GM21360 (cell line): ENCODE measurements around the gene AP4M1.
"Not testable (repeated sequence)": the region's sequence is repeated elsewhere in the genome, so short reads cannot be mapped to it uniquely, and the experiment has no call there.

Experiments used
- ATAC-seq: cut with Tn5 transposase; IDR thresholded peaks from one replicate; pipeline ENCODE4 v1.9.1; 2021; ENCODE audit warnings: mild to moderate bottlenecking, moderate library complexity; ENCODE audit not compliant: unreplicated experiment

Gene AP4M1

DNA sequence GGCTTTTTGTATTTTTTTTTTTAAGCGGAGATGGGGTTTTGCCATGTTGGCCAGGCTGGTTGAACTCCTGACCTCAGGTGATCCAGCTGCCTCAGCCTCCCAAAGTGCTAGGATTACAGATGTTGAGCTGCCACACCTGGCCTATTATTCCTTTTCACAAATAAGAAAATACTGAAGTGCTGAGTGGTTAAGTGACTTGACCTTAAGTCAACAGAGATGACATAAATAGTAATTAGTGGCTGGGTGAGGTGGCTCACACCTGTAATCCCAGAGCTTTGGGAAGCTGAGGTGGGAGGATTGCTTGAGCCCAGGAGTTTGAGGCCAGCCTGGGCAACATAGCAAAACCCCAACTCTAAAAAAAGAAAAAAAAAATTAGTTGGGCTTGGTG lies 28.8 kb downstream of the AP4M1 start:
- not testable (repeated sequence) for ATAC-seq

GRCh38 chr7:100130608-100131453 lies 29.4 kb downstream of the AP4M1 start:
- no peak for ATAC-seq

DNA sequence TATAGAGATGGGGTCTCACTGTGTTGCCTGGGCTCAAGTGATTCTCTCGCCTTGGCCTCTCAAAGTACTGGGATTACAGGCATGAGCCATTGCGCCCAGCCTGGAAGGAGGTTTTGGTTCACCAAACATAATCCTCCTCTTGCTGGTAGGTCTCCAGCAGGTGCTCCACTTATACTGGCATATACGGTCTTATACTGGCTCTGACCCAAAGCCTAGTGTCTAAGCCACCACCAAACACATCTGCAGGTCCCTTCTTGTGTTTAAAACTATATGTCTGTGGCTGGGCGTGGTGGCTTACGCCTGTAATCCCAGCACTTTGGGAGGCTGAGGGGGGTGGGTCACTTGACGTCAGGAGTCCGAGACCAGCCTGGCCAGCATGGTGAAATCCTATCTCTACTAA lies 30.7 kb downstream of the AP4M1 start:
- no peak for ATAC-seq

DNA sequence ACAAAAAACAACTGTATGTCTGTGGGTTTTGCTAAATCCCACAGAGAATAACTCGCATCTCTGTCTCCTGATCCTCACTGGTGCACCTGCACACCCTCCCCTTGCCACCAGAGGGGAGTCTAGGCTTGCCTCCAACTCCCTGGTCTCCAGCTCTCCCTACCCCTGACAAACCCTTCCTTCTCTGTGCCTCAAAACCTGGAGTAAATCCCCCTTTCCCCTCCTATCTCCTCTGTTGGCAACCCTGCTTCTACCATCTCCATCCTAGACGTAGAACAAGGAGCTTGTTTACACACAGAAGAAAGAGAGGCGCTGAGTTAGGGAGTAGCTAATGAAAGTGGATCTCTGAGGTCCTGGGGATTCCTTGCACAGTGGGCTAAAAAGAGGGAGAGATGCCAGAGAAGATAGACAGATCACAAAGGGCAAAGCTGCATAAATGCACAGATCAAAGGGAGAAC lies 31.3 kb downstream of the AP4M1 start:
- ATAC-seq: no peak

- ATAC-seq: no peak
These were observed 36.7 kb downstream of the AP4M1 start for GRCh38 chr7:100137851-100138760.

DNA sequence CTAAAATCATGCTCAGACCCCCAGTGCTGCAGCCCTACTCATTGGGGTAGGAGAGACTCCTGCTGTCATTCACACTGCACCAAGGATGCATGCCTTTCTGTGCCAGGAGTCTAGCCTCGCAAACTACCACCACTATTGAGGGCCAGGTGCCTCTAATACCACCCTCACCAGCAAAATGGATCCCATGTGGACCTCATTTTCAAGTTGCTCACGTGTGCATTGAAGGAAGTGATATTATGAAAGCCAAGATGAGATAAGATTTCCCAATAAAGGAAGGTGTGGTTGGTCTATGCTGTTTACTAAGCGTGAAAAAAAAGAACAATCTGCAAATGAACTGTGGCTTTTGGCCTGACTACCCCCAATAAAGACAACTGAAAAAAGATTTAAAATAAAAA lies 40.1 kb downstream of the AP4M1 start:
- no peak for ATAC-seq

DNA sequence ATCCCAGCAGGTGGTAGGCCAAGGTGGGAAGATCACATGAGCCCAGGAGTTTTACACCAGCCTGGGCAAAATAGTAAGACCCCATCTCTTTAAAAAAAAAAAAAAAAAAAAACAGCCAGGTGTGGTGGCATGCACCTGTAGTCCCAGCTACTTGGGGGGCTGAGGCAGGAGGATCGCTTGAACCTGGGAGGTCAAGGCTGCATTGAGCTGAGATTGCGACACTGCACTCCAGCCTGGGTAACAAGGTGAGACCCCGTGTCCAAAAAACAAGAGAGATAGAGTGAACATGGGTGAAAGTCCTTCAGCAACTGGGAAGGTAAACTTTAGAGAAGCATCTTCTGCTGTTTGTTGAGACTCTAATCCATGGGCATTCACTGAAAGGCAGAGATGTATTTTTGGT lies 41.0 kb downstream of the AP4M1 start:
- ATAC-seq: no peak

GRCh38 chr7:100146350-100146749 lies 44.9 kb downstream of the AP4M1 start:
- not testable (repeated sequence) for ATAC-seq

GRCh38 chr7:100147278-100147677 lies 45.8 kb downstream of the AP4M1 start:
- ATAC-seq: no peak

- ATAC-seq: peak; percentile 1
These were observed 46.7 kb downstream of the AP4M1 start for GRCh38 chr7:100148225-100148558.

DNA sequence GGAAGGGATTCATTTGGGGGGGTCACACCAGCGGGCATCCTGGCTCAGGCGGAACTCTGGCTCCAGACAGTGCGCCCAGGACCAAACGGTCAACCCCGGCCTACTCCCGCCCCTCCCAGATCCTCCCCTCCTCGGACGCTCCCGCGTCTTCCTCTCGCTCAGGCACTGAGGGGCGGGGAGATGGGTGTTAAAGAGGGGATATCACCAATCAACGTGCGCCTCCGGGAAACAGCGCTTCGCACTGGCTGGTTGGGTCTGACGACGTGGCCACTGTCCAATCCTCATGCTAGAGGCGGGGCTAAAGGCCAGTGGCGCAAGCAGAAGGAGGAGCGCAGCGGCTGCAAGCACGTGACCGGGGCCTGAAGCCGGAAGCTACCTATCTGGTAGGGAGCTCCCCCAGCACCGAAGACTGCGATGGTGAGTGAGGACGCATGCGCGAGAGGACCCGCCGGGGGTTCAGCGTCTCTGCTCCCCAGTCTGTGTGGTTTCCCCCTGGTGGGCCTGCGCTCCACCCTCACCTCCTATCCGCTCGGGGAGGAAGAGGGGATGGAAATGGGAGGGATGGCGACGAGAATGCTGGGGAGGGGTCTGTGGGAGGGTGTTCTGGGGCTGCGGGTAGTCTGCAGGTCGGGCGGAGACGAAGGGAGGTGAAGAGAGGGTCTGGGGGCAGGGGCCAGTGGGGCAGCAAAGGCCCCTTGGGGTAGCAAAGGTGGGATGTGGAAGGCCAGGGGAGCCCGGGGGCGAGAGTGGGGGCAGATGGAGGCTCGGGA lies 47.3 kb downstream of the AP4M1 start, which contains the start of gene LAMTOR4:
Gene LAMTOR4 (plus strand): TSS at position 360 of the 770 bp plus-strand sequence. CDS start 55 bp downstream, at position 415.
- peak; percentile 93 for ATAC-seq

DNA sequence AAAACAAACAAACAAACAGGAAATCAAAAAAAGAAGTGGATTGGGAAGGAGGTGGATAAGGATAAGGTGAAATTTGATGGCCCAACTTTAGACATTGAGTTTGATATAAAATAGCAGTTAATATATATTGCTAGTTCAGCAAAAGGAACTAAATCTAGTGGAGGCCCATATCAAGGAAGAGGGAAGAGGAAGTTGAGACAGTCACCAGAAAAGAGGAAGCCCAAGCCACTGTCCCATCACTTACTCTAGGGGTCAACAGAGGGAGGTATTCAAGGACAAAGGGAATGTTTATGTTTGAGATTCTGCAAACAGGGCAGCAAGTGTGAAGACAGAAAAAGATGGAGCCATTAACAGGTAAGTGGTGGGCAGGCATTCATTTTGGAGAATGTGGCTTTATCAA lies 51.0 kb downstream of the AP4M1 start:
- no peak for ATAC-seq

- no peak for ATAC-seq
These were observed 51.7 kb downstream of the AP4M1 start for GRCh38 chr7:100152937-100153666.

GRCh38 chr7:100153708-100154535 lies 52.5 kb downstream of the AP4M1 start:
- ATAC-seq: no peak

GRCh38 chr7:100154651-100155491 lies 53.4 kb downstream of the AP4M1 start:
- ATAC-seq: no peak

GRCh38 chr7:100155553-100156317 lies 54.3 kb downstream of the AP4M1 start:
- ATAC-seq: no peak

DNA sequence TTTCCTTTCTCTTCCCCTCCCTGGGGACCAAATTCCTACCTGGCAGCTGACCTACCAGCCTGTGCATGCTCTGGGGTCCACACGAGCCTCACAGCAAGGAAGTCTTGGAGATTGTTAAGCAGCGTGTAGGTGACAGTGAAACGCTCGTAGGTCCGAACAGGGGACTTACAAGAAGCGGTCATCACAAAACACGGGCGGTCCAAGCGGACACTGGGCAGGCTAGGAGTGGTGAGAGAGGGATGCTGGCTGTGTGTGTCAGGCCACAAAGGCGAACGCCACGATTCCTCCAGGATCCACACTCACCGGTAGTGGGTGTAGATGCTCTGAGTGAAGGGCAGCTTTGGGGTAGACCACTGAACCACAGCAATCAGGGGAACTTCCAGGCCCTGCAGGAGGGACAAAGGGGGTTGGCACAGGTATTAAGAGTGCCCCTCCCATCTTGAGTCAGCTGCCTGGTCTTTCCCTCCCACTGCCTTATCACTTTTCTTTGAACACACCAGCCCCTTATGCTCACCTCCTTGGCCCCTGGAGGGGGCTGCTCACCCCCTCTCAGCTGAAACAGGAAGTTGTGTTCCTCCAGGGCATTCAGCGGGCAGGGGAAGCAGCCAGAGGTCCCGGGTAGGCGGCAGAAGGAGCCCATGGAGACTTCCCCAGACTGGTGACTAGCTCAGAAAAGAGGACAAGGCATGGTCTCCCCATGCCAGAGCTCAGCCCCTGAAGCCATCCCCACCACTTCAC lies 55.1 kb downstream of the AP4M1 start:
- no peak for ATAC-seq
